GM21825 (cell line): ENCODE results near the gene INPP5A.

Source experiments
- ATAC-seq: cut with Tn5 transposase; IDR thresholded peaks from one replicate; pipeline ENCODE4 v1.9.1; 2021; ENCODE audit warnings: mild to moderate bottlenecking, moderate library complexity; ENCODE audit not compliant: unreplicated experiment

Gene INPP5A

GRCh38 chr10:132610071-132610701 lies 72.6 kb downstream of the INPP5A start:
- no peak for ATAC-seq

GRCh38 chr10:132611026-132611910 lies 73.7 kb downstream of the INPP5A start:
- ATAC-seq = no peak

- ATAC-seq = no peak
Observed at GRCh38 chr10:132611986-132612385, 74.4 kb downstream of the INPP5A start.

- ATAC-seq = no peak
Observed at GRCh38 chr10:132612571-132613504, 75.3 kb downstream of the INPP5A start.

- no peak for ATAC-seq
Observed at GRCh38 chr10:132613566-132614348, 76.2 kb downstream of the INPP5A start.

- ATAC-seq = no peak
Observed at GRCh38 chr10:132614431-132615340, 77.1 kb downstream of the INPP5A start.

GRCh38 chr10:132615341-132616169 lies 78.0 kb downstream of the INPP5A start:
- no peak for ATAC-seq

- no peak for ATAC-seq
Observed at GRCh38 chr10:132616170-132616995, 78.8 kb downstream of the INPP5A start.

- no peak for ATAC-seq
Observed at GRCh38 chr10:132616996-132617736, 79.6 kb downstream of the INPP5A start.

- no peak for ATAC-seq
Observed at GRCh38 chr10:132617737-132618052, 80.1 kb downstream of the INPP5A start.

GRCh38 chr10:132618158-132618919 lies 80.8 kb downstream of the INPP5A start:
- ATAC-seq = no peak

- ATAC-seq = no peak
Observed at GRCh38 chr10:132619927-132620326, 82.3 kb downstream of the INPP5A start.

- no peak for ATAC-seq
Observed at GRCh38 chr10:132624061-132624846, 86.7 kb downstream of the INPP5A start.

GRCh38 chr10:132624847-132625471 lies 87.4 kb downstream of the INPP5A start:
- no peak for ATAC-seq
